Measurements from ENCODE around the gene GTF2F1.

DNA sequence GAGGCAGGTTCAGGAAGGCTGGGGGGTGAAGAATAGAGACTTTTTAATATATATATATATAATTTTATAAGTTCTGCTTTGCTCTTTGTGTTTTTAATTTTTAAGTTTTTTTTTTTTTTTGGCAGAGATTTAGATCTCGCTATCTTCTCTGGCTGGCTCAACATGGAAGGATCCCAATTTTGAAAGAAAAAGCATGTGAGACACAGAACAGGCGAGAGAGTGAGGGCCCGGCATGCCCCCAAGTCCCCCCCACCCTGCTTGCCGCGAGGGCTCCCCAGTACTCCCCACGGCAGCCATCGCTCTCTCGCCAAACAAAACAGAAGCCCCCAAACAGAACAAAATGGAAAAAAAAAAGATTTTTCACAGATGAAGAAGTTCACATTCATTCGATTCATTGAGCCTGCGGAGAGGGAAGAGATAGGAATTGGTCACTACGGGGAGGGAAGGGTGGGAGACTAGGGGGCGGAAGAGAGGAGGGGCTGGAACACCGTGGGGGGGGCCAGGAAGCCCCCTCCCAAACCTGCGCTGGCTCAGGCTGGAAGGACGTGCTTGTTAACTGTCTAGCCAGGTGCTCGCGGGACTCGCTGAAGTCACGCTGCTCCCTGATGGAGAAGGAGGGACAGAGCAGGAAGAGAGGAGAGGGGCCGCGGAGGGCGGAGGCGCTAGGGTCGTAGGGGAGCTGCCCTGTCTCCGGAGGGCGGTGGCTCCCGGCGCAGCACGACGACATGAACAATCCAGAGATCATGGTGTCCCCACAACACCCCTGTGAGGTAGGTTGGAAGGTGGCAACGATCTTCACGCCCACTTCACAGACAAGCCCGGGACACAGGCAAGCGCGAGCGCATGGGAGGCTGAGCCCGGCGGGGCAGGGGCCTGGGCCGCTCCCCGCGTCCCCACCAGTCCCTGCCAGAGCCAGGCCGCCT, 21.0 kb upstream of the GTF2F1 start:
- TF ChIP-seq EZH2phosphoT487 (IDR thresholded peaks at IDR 0.05; ENCODE audit: low read length) = no peak
- TF ChIP-seq, protein P1, sequence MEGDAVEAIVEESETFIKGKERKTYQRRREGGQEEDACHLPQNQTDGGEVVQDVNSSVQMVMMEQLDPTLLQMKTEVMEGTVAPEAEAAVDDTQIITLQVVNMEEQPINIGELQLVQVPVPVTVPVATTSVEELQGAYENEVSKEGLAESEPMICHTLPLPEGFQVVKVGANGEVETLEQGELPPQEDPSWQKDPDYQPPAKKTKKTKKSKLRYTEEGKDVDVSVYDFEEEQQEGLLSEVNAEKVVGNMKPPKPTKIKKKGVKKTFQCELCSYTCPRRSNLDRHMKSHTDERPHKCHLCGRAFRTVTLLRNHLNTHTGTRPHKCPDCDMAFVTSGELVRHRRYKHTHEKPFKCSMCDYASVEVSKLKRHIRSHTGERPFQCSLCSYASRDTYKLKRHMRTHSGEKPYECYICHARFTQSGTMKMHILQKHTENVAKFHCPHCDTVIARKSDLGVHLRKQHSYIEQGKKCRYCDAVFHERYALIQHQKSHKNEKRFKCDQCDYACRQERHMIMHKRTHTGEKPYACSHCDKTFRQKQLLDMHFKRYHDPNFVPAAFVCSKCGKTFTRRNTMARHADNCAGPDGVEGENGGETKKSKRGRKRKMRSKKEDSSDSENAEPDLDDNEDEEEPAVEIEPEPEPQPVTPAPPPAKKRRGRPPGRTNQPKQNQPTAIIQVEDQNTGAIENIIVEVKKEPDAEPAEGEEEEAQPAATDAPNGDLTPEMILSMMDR (IDR thresholded peaks at IDR 0.05; ENCODE audit: low read length) = no peak
